Testis (tissue), 3 donors: ENCODE measurements around the gene IFITM5. TPM values are rescaled to one million over a fixed set of nuclear protein-coding genes. Genes with fewer than 3 reads are reported as not detected.

Experiments
- DNase-seq: peaks from one replicate; pipeline ENCODE4 v3.0.0-alpha.2; 2019
- H3K27ac ChIP-seq, 2 donors: fragments of 200-600 bp; sonication (generic); one replicate each; pipeline ENCODE4 v1.5.1; 2019
- H3K27me3 ChIP-seq: fragments of 200-600 bp; sonication (generic); one replicate; pipeline ENCODE4 v1.5.1; 2019
- H3K36me3 ChIP-seq: fragments of 200-600 bp; sonication (generic); one replicate; pipeline ENCODE4 v1.5.1; 2017; ENCODE audit warnings: low read depth; ENCODE audit errors: missing control alignments
- H3K4me1 ChIP-seq: fragments of 200-600 bp; sonication (generic); one replicate; pipeline ENCODE4 v1.5.1; 2019
- H3K4me3 ChIP-seq, 2 donors: fragments of 200-600 bp; sonication (generic); one replicate each; pipeline ENCODE4 v1.5.1; 2017 to 2019
- H3K9me3 ChIP-seq: fragments of 200-600 bp; sonication (generic); one replicate; pipeline ENCODE4 v1.5.1; 2017
- POLR2A ChIP-seq: fragments of 450-650 bp; IDR thresholded peaks from one replicate; pipeline ENCODE4 v1.6.1; 2017; ENCODE audit warnings: antibody characterized with exemption, mild to moderate bottlenecking, moderate library complexity
- WGBS, 2 donors: methylation state at CpG; one replicate each; pipeline ENCODE4 v1.1.5; 2018; 5-methylcytosine and 5-hydroxymethylcytosine counted together
- intact Hi-C: fragments of 100-400 bp; cut with DNase I; formaldehyde crosslinking; loops from one replicate; pipeline ENCODE4 v1.15.1; 2023; ENCODE audit warnings: low total_unique reads
- polyA plus RNA-seq: library from polyadenylated mRNA; stranded (reverse); fragments of 350-450 nt; fragmentation: Illumina TruSeq; extraction: RNeasy Lipid Tissue Mini Kit (QIAGEN cat#74804); gene quantifications from one replicate; pipeline ENCODE4 v1.2.3, GENCODE V29; 2014; ENCODE audit warnings: low read depth, low replicate concordance; ENCODE audit not compliant: insufficient read depth
- total RNA-seq, 2 donors: library from RNA; depleted of rRNA; stranded (reverse); fragments of >200 nt; gene quantifications; one replicate each; pipeline ENCODE4 v1.2.3, GENCODE V29; 2016
- TF ChIP-seq, protein P1 (sequence below), 3 experiments: fragments of 450-650 bp in 2 of 3; fragments of 200-600 bp in 1 of 3; sonication (generic) in 1 of 3; IDR thresholded peaks; one replicate each; pipeline ENCODE4 v1.5.1; 2016 to 2019; ENCODE audit warnings: antibody characterized with exemption in 3 of 3, mild to moderate bottlenecking in 2 of 3, moderate library complexity in 1 of 3

Gene IFITM5
- total and polyA plus RNA-seq, 3 donors from 2014 or later, result not detected

DNA sequence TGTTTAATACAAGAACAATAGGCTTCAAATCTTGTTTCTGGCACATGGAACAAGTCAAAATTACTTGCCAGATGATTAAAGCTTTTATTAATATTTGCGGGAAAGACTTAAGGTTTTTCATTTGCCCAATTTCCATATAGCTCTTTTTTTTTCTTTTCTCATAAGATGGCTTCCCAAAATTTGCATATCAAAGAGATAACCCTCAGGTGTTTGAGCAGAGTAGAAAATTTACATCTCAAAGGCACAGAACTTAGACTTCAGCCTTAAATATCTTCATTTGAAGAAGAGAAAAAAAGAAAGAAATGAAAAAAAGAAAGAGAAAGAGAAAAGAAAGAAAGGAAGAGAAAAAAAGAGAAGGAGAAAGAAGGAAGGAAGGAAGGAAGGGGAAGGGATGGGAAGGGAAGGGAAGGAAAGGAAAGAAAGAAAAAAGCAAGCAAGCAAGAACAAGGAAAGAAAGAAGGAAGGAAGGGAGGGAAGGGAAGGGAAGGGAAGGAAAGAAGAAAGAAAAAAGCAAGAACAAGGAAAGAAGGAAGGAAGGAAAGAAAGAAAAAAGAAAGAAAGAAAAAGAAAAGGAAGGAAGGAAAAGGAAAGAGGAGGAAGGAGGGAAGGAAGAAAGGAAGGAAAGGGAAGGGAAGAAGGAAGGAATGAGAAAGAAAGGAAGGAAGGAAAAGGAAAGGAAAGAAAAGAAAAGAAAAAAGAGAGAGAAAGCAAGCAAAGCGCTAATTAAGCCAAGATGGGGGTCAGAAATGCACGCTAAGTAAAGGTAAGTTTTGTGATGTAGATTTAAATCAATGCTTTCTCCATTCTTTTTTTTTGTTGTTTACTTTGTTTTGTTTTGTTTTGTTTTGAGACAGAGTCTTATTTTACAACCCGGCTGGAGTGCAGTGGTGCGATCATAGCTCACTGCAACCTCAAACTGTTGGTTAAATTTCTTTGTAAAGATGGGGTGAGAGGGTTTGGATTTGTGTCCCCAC, 41.5 kb upstream of the IFITM5 start:
- TF ChIP-seq POLR2A, result no peak
- TF ChIP-seq, protein P1, sequence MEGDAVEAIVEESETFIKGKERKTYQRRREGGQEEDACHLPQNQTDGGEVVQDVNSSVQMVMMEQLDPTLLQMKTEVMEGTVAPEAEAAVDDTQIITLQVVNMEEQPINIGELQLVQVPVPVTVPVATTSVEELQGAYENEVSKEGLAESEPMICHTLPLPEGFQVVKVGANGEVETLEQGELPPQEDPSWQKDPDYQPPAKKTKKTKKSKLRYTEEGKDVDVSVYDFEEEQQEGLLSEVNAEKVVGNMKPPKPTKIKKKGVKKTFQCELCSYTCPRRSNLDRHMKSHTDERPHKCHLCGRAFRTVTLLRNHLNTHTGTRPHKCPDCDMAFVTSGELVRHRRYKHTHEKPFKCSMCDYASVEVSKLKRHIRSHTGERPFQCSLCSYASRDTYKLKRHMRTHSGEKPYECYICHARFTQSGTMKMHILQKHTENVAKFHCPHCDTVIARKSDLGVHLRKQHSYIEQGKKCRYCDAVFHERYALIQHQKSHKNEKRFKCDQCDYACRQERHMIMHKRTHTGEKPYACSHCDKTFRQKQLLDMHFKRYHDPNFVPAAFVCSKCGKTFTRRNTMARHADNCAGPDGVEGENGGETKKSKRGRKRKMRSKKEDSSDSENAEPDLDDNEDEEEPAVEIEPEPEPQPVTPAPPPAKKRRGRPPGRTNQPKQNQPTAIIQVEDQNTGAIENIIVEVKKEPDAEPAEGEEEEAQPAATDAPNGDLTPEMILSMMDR (IDR thresholded peaks at IDR 0.05), result no peak
- DNase-seq, result no peak
- Histone ChIP-seq H3K27ac (no peak overlapping the region), H3K9me3 (no peaks in the 10 kb centered on the region), H3K4me3 (no peak overlapping the region), H3K27me3 (no peaks in the 10 kb centered on the region), H3K36me3 (no peaks in the 10 kb centered on the region), H3K4me1 (peaks cover 18% of the 10 kb centered on the region)
- intact Hi-C loops, result no loop called here
- 68 to 72% methylated on average over 5 of the region's 5 CpGs for WGBS, 2 donors

- Histone ChIP-seq H3K4me3 (no peak overlapping the region), H3K9me3 (no peaks in the 10 kb centered on the region), H3K27ac (no peak overlapping the region), H3K36me3 (no peaks in the 10 kb centered on the region), H3K27me3 (no peaks in the 10 kb centered on the region), H3K4me1 (peaks cover 26% of the 10 kb centered on the region)
- TF ChIP-seq, protein P1 (IDR thresholded peaks at IDR 0.05), result no peak
- no peak for TF ChIP-seq POLR2A
- no peak for DNase-seq
- WGBS, 2 donors, result 92 to 94% methylated on average over 2 of the region's 2 CpGs
- intact Hi-C loops, result no loop called here
Measured at GRCh38 chr11:339963-340362, 40.6 kb upstream of the IFITM5 start.

DNA sequence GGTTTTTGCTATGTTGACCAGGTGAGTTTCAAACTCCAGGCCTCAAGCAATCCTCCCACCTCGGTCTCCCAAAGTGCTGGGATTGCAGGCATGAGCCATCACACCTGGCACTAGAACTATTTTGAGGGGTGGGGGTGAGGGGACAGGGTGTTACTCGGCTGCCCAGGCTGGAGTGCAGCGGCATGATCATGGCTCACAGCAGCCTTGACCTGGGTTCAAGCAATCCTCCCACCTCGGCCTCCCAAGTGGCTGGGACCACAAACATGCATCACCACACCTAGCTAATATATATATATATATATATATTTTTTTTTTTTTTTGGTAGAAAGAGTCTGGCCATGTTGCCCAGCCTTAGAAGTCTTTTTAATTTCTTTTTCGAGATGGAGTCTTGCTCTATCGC, 38.4 kb upstream of the IFITM5 start:
- no peaks in the 10 kb centered on the region for H3K27me3 ChIP-seq
- 71 to 79% methylated on average over 6 of the region's 6 CpGs for WGBS, 2 donors
- H3K9me3 ChIP-seq, result no peaks in the 10 kb centered on the region
- peaks cover 38% of the 10 kb centered on the region for H3K4me1 ChIP-seq
- peak overlapping the region in 1 of 2 donors; percentile 82 for H3K27ac ChIP-seq
- intact Hi-C loops, result no loop called here
- DNase-seq, result no peak
- TF ChIP-seq POLR2A, result no peak
- TF ChIP-seq, protein P1 (IDR thresholded peaks at IDR 0.05), result no peak
- no peak overlapping the region for H3K4me3 ChIP-seq
- no peaks in the 10 kb centered on the region for H3K36me3 ChIP-seq

GRCh38 chr11:336659-337198, 37.4 kb upstream of the IFITM5 start:
- intact Hi-C loops, result no loop called here
- no peak for DNase-seq
- 62 to 89% methylated on average over 4 of the region's 4 CpGs for WGBS, 2 donors
- no peak for TF ChIP-seq POLR2A
- TF ChIP-seq, protein P1 (IDR thresholded peaks at IDR 0.05), result no peak
- peaks cover 38% of the 10 kb centered on the region for H3K4me1 ChIP-seq
- no peaks in the 10 kb centered on the region for H3K9me3 ChIP-seq
- H3K27me3 ChIP-seq, result no peaks in the 10 kb centered on the region
- peak overlapping the region; percentile 82 to 88 for H3K27ac ChIP-seq
- H3K4me3 ChIP-seq, result no peak overlapping the region
- no peaks in the 10 kb centered on the region for H3K36me3 ChIP-seq
